HCT116 (cell line): ENCODE measurements around the gene SPSB3. TPM values are rescaled to one million over a fixed set of nuclear protein-coding genes. Genes with fewer than 3 reads are reported as not detected.

Source experiments
- ATAC-seq: fragments of 200-7000 bp; cut with Tn5 transposase; 2 replicates; pipeline ENCODE4 v1.9.1; 2020; ENCODE audit warnings: mild to moderate bottlenecking, moderate library complexity
- BruUV-seq: library from RNA; stranded (reverse); fragments of 400-500 nt; replicated peaks from 2 replicates; lab custom pipeline; 2021; lab: Mats Ljungman, UMichigan
- CTCF ChIA-PET: fragments of 300-600 bp; sonication (Branson Sonifier 250); formaldehyde crosslinking; loops from one replicate; lab custom pipeline; 2021; ENCODE audit warnings: antibody characterized with exemption; lab: Charles Lee
- POLR2A ChIA-PET: fragments of 300-600, 350-600 bp; sonication (Branson Sonifier 250); formaldehyde crosslinking; loops from one replicate; lab custom pipeline; 2021; ENCODE audit warnings: antibody characterized with exemption; lab: Charles Lee
- RAD21 ChIA-PET, 2 experiments: fragments of 300-600 bp; sonication (Branson Sonifier 250); formaldehyde crosslinking; loops; one replicate each; lab custom pipeline; 2023; ENCODE audit warnings: low total read pairs in 2 of 2; ENCODE audit not compliant: uncharacterized antibody in 2 of 2, unreplicated experiment in 2 of 2, low non-redundant PET in 1 of 2; lab: Charles Lee
- DNase-seq: peaks from one replicate; pipeline ENCODE4 v3.0.0-alpha.2; 2010; ENCODE audit warnings: low read depth, low spot score
- H2AFZ ChIP-seq: fragments of 200-600 bp; shearing (Covaris generic), sonication (generic); 2 replicates; pipeline ENCODE4 v1.6.1; 2017; ENCODE audit warnings: low read depth, mixed run types, mixed read lengths, antibody characterized with exemption, low read length; ENCODE audit not compliant: poor library complexity, severe bottlenecking
- H3K27ac ChIP-seq: 2 replicates; pipeline ENCODE4 v1.5.1; 2012; ENCODE audit warnings: low read depth, low read length
- H3K27me3 ChIP-seq: fragments of 200-600 bp; sonication (generic); 2 replicates; pipeline ENCODE4 v1.6.1; 2016; ENCODE audit warnings: mixed run types, low read length, mixed read lengths; ENCODE audit not compliant: insufficient read depth
- H3K36me3 ChIP-seq, 2 experiments: fragments of 200-500 bp in 1 of 2; fragments of 200-600 bp in 1 of 2; sonication (Bioruptor generic) in 1 of 2; sonication (generic) in 1 of 2; 2 replicates each; pipeline versions ENCODE4 v1.5.1 to v1.6.1; 2014 to 2016; ENCODE audit warnings: low read length in 2 of 2, inconsistent platforms in 1 of 2, mixed read lengths in 1 of 2, mixed run types in 1 of 2; ENCODE audit not compliant: insufficient read depth in 2 of 2, control insufficient read depth in 1 of 2
- H3K4me1 ChIP-seq, 2 experiments: fragments of 200-600 bp in 1 of 2; sonication (generic) in 1 of 2; 2 replicates each; pipeline versions ENCODE4 v1.5.1 to v1.6.1; 2012 to 2017; ENCODE audit warnings: low read length in 2 of 2, inconsistent platforms in 1 of 2, mild to moderate bottlenecking in 1 of 2, mixed read lengths in 1 of 2, mixed run types in 1 of 2, moderate library complexity in 1 of 2; ENCODE audit not compliant: insufficient read depth in 2 of 2, control insufficient read depth in 1 of 2
- H3K4me2 ChIP-seq: fragments of 200-600 bp; sonication (generic); 2 replicates; pipeline ENCODE4 v1.6.1; 2017; ENCODE audit warnings: mixed run types, low read length, mixed read lengths
- H3K4me3 ChIP-seq, 2 experiments: fragments of 200-600 bp in 1 of 2; sonication (generic) in 1 of 2; replicated peaks in 1 of 2; 2 replicates each; pipeline ENCODE4 v1.5.1; 2011 to 2016; ENCODE audit warnings: low read length in 2 of 2, control low read depth in 1 of 2, low read depth in 1 of 2, mild to moderate bottlenecking in 1 of 2, mixed read lengths in 1 of 2, mixed run types in 1 of 2
- H3K79me2 ChIP-seq: fragments of 200-600 bp; sonication (generic); 2 replicates; pipeline ENCODE4 v1.6.1; 2017; ENCODE audit warnings: mild to moderate bottlenecking, mixed run types, low read length, moderate library complexity, mixed read lengths; ENCODE audit not compliant: insufficient read depth
- H3K9ac ChIP-seq: fragments of 200-600 bp; sonication (generic); 2 replicates; pipeline ENCODE4 v1.6.1; 2016; ENCODE audit warnings: low read length, mixed read lengths
- H3K9me2 ChIP-seq: fragments of 200-600 bp; sonication (generic), shearing (Covaris generic); 2 replicates; pipeline ENCODE4 v1.6.1; 2017; ENCODE audit warnings: mixed run types, mild to moderate bottlenecking, moderate library complexity; ENCODE audit not compliant: insufficient read depth
- H3K9me3 ChIP-seq, 2 experiments: fragments of 200-500 bp in 1 of 2; fragments of 200-600 bp in 1 of 2; sonication (Bioruptor generic) in 1 of 2; sonication (generic) in 1 of 2; 2 replicates each; pipeline ENCODE4 v1.6.1; 2014 to 2017; ENCODE audit warnings: low read length in 2 of 2, mixed read lengths in 2 of 2, inconsistent platforms in 1 of 2, low read depth in 1 of 2, mild to moderate bottlenecking in 1 of 2, mixed run types in 1 of 2, moderate library complexity in 1 of 2; ENCODE audit not compliant: control insufficient read depth in 1 of 2, insufficient read depth in 1 of 2
- H4K20me1 ChIP-seq: fragments of 200-600 bp; sonication (generic), shearing (Covaris generic); 2 replicates; pipeline ENCODE4 v1.6.1; 2017; ENCODE audit warnings: mixed run types, mild to moderate bottlenecking, moderate library complexity; ENCODE audit not compliant: insufficient read depth
- ATF3 ChIP-seq: IDR thresholded peaks from 2 replicates; pipeline ENCODE4 v1.6.1; 2012
- CTCF ChIP-seq, 3 experiments: fragments of 200-600 bp in 1 of 3; sonication (generic) in 1 of 3; IDR thresholded peaks in 2 of 3; conservative IDR thresholded peaks in 1 of 3; 2 replicates each; pipeline ENCODE4 v1.5.1; 2012 to 2017; ENCODE audit warnings: low read depth in 2 of 3, low read length in 2 of 3, antibody characterized with exemption in 1 of 3, borderline replicate concordance in 1 of 3, control low read depth in 1 of 3, mild to moderate bottlenecking in 1 of 3, mixed read lengths in 1 of 3, mixed run types in 1 of 3, moderate library complexity in 1 of 3; ENCODE audit not compliant: insufficient read depth in 1 of 3
- ELF1 ChIP-seq: IDR thresholded peaks from 2 replicates; pipeline ENCODE4 v1.6.1; 2012; ENCODE audit warnings: low read depth, borderline replicate concordance
- FOSL1 ChIP-seq: IDR thresholded peaks from 2 replicates; pipeline ENCODE4 v1.6.1; 2012; ENCODE audit warnings: low read depth
- JUND ChIP-seq: IDR thresholded peaks from 2 replicates; pipeline ENCODE4 v1.6.1; 2012
- POLR2AphosphoS5 ChIP-seq: IDR thresholded peaks from 2 replicates; pipeline ENCODE4 v1.6.1; 2011; ENCODE audit warnings: mild to moderate bottlenecking, low read depth, low read length, moderate library complexity
- RAD21 ChIP-seq: IDR thresholded peaks from 2 replicates; pipeline ENCODE4 v1.6.1; 2012; ENCODE audit warnings: low read depth, mild to moderate bottlenecking
- REST ChIP-seq: IDR thresholded peaks from 2 replicates; pipeline ENCODE4 v1.6.1; 2012; ENCODE audit warnings: low read depth
- SIN3A ChIP-seq: IDR thresholded peaks from 2 replicates; pipeline ENCODE4 v1.6.1; 2012; ENCODE audit warnings: low read depth
- SP1 ChIP-seq: IDR thresholded peaks from 2 replicates; pipeline ENCODE4 v1.6.1; 2012; ENCODE audit warnings: low read depth
- SRF ChIP-seq: IDR thresholded peaks from 2 replicates; pipeline ENCODE4 v1.6.1; 2012; ENCODE audit warnings: low read depth
- ZBTB33 ChIP-seq: IDR thresholded peaks from 2 replicates; pipeline ENCODE4 v1.6.1; 2011; ENCODE audit warnings: mild to moderate bottlenecking, low read length, moderate library complexity; ENCODE audit not compliant: insufficient replicate concordance; ENCODE audit errors: extremely low read depth
- ZFX ChIP-seq: fragments of 450-650 bp; IDR thresholded peaks from 2 replicates; pipeline ENCODE4 v1.6.1; 2017
- ZNF274 ChIP-seq: fragments of 200-500 bp; sonication (Bioruptor generic); IDR thresholded peaks from 2 replicates; pipeline ENCODE4 v1.6.1; 2014; ENCODE audit warnings: mild to moderate bottlenecking, low read depth, low read length, inconsistent platforms
- intact Hi-C: fragments of 100-400 bp; cut with micrococcal nuclease; formaldehyde crosslinking; loops from 2 replicates; pipeline ENCODE4 v1.10.0; 2022
- total RNA-seq: library from RNA; stranded (reverse); gene quantifications from one replicate; pipeline ENCODE4 v1.2.1, GENCODE V29; 2021; ENCODE audit not compliant: unreplicated experiment

Gene SPSB3
- total RNA-seq, 1 experiment from 2014 or later = 31.6 TPM

GRCh38 chr16:1775846-1776671 is 6.3 kb downstream of the SPSB3 start (continued):
- TF ChIP-seq REST (no peak), ZFX (no peak), POLR2AphosphoS5 (no peak), RAD21 (no peak), ZNF274 (no peak), ATF3 (no peak)
- TF ChIP-seq, all 23 proteins: peak for 0

- POLR2A ChIA-PET = no interaction called here
- Histone ChIP-seq H3K4me2 (no peak overlapping the region), H3K9me3 (no peaks in the 10 kb centered on the region), H3K36me3 (peaks cover 0 to 8% of the 10 kb centered on the region in 2 experiments; a peak in 3 of 4 replicates), H4K20me1 (no peaks in the 10 kb centered on the region; the same call in 1 of the 2 replicates), H3K4me1 (peaks cover 6 to 17% of the 10 kb centered on the region in 2 experiments), H3K4me3 (no peak overlapping the region), H3K79me2 (peaks cover 48% of the 10 kb centered on the region), H2AFZ (no peak overlapping the region), H3K9me2 (no peaks in the 10 kb centered on the region), H3K27me3 (no peaks in the 10 kb centered on the region), H3K9ac (no peak overlapping the region), H3K27ac (peak overlapping the region; percentile 95; the same call in 1 of the 2 replicates)
- no peak for DNase-seq
- intact Hi-C loops = no loop called here
- RAD21 ChIA-PET = no interaction called here
- BruUV-seq = no TSS peak
- no peak for ATAC-seq
- CTCF ChIA-PET = interaction anchor here (1.3 to 1.7 kb wide), 2 partner anchors 7 to 69 kb away, joined by 3 to 9 read pairs; partner anchors contain the start of genes MAPK8IP3, NUBP2 and SPSB3
- TF ChIP-seq SRF (no peak), ZBTB33 (no peak), FOSL1 (no peak), ELF1 (no peak), SIN3A (no peak), CTCF (IDR thresholded peaks at IDR 0.05 in 2 of 3, conservative IDR thresholded peaks at IDR 0.05 in 1 of 3; ENCODE audit: borderline replicate concordance in 1 of 3, insufficient read depth in 1 of 3, low read depth in 2 of 3, low read length in 2 of 3) (no peak), SP1 (no peak), JUND (no peak)
Measured at GRCh38 chr16:1775006-1775845, 7.1 kb downstream of the SPSB3 start.
